SK-N-SH treated with all-trans-retinoic acid at 6 μM for 48 hours (cell line): ENCODE results near the gene SMPDL3B.

ENCODE experiments used
- ARNTL ChIP-seq: fragments of 450-650 bp; formaldehyde crosslinking; IDR thresholded peaks from 2 replicates; pipeline ENCODE4 v1.5.0; 2020; ENCODE audit warnings: low read depth, mild to moderate bottlenecking, moderate library complexity, borderline replicate concordance
- PATZ1 ChIP-seq: fragments of 250-450 bp; sonication (Bioruptor Pico); IDR thresholded peaks from 2 replicates; pipeline ENCODE4 v1.8.0; 2020; ENCODE audit warnings: mild to moderate bottlenecking, moderate library complexity, borderline replicate concordance
- RARB ChIP-seq: fragments of 250-450 bp; sonication (Bioruptor Pico); IDR thresholded peaks from 2 replicates; pipeline ENCODE4 v1.8.0; 2021; ENCODE audit warnings: mild to moderate bottlenecking, moderate library complexity
- SNAI2 ChIP-seq: fragments of 250-450 bp; sonication (Bioruptor Pico); IDR thresholded peaks from 2 replicates; pipeline ENCODE4 v1.5.0; 2020; ENCODE audit warnings: mild to moderate bottlenecking, moderate library complexity
- TOX ChIP-seq: fragments of 250-450 bp; sonication (Bioruptor Pico); IDR thresholded peaks from 2 replicates; pipeline ENCODE4 v1.8.0; 2021; ENCODE audit warnings: mild to moderate bottlenecking, moderate library complexity, borderline replicate concordance
- ZFP30 ChIP-seq: fragments of 450-650 bp; formaldehyde crosslinking; IDR thresholded peaks from 2 replicates; pipeline ENCODE4 v1.5.0; 2022; ENCODE audit warnings: mild to moderate bottlenecking, moderate library complexity
- ZNF70 ChIP-seq: fragments of 450-650 bp; formaldehyde crosslinking; IDR thresholded peaks from 2 replicates; pipeline ENCODE4 v1.5.0; 2020; ENCODE audit warnings: mild to moderate bottlenecking, moderate library complexity

- TF ChIP-seq ZNF70 (CRISPR knock-in tag) (no peak), ZFP30 (CRISPR knock-in tag) (no peak), RARB (CRISPR knock-in tag) (no peak), PATZ1 (CRISPR knock-in tag) (no peak), ARNTL (CRISPR knock-in tag) (no peak), SNAI2 (no peak), TOX (CRISPR knock-in tag) (no peak)
Measured at GRCh38 chr1:27980216-27980845, 45.5 kb downstream of the SMPDL3B start.
